Dendritic cell treated with granulocyte-macrophage colony-stimulating factor and Interleukin-4, amounts not matched to agents 40 ng/mL and 50 ng/mL, for 4 days (primary cell): Measurements from ENCODE around the gene CEL.
"Not testable (repeated sequence)": the region's sequence is repeated elsewhere in the genome, so short reads cannot be mapped to it uniquely, and the experiment has no call there.

Source experiments
- H3K27ac Mint-ChIP-seq: one replicate; pipeline ENCODE4 v1.8.0; 2022; ENCODE audit warnings: mild to moderate bottlenecking, mixed read lengths
- H3K27me3 Mint-ChIP-seq: one replicate; pipeline ENCODE4 v1.8.0; 2022; ENCODE audit warnings: mild to moderate bottlenecking, mixed read lengths
- H3K36me3 Mint-ChIP-seq: one replicate; pipeline ENCODE4 v1.8.0; 2022; ENCODE audit warnings: low read depth, mixed read lengths
- H3K4me1 Mint-ChIP-seq: one replicate; pipeline ENCODE4 v1.8.0; 2022; ENCODE audit warnings: low read depth, mixed read lengths
- H3K4me3 Mint-ChIP-seq: one replicate; pipeline ENCODE4 v1.8.0; 2022; ENCODE audit warnings: mild to moderate bottlenecking, moderate library complexity, mixed read lengths
- H3K9me3 Mint-ChIP-seq: one replicate; pipeline ENCODE4 v1.8.0; 2022; ENCODE audit warnings: mixed read lengths
- intact Hi-C: fragments of 100-400 bp; cut with micrococcal nuclease; formaldehyde crosslinking; loops from one replicate; pipeline ENCODE4 v1.15.0; 2022

Gene CEL

GRCh38 chr9:133090187-133090586, 28.4 kb downstream of the CEL start:
- intact Hi-C loops, result no loop called here

GRCh38 chr9:133090752-133091385, 29.1 kb downstream of the CEL start:
- H3K4me3 Mint-ChIP-seq, result no peak overlapping the region

More at GRCh38 chr9:133090187-133090586, 28.4 kb downstream of the CEL start:
- H3K4me1 Mint-ChIP-seq, result no peaks in the 10 kb centered on the region
- H3K27ac Mint-ChIP-seq, result no peak overlapping the region
- H3K36me3 Mint-ChIP-seq, result no peaks in the 10 kb centered on the region
- H3K27me3 Mint-ChIP-seq, result no peaks in the 10 kb centered on the region
- H3K9me3 Mint-ChIP-seq, result no peaks in the 10 kb centered on the region
- no peak overlapping the region for H3K4me3 Mint-ChIP-seq

GRCh38 chr9:133094351-133094750, 32.6 kb downstream of the CEL start:
- intact Hi-C loops, H3K27ac Mint-ChIP-seq, H3K4me1 Mint-ChIP-seq, H3K27me3 Mint-ChIP-seq, H3K4me3 Mint-ChIP-seq: not testable (repeated sequence)
- H3K36me3 Mint-ChIP-seq, result peaks cover 38% of the 10 kb centered on the region
- H3K9me3 Mint-ChIP-seq, result peaks cover 20% of the 10 kb centered on the region

More at GRCh38 chr9:133090752-133091385, 29.1 kb downstream of the CEL start:
- H3K36me3 Mint-ChIP-seq, result peaks cover 3% of the 10 kb centered on the region
- H3K9me3 Mint-ChIP-seq, result peaks cover 2% of the 10 kb centered on the region
- H3K27me3 Mint-ChIP-seq, result no peaks in the 10 kb centered on the region
- intact Hi-C loops, result no loop called here
- H3K4me1 Mint-ChIP-seq, result no peaks in the 10 kb centered on the region
- H3K27ac Mint-ChIP-seq, result no peak overlapping the region

GRCh38 chr9:133094842-133095393, 33.1 kb downstream of the CEL start:
- Mint-ChIP-seq H3K36me3 (peaks cover 43% of the 10 kb centered on the region), H3K4me3 (no peak overlapping the region), H3K4me1 (no peaks in the 10 kb centered on the region), H3K27ac (no peak overlapping the region), H3K27me3 (no peaks in the 10 kb centered on the region), H3K9me3 (peaks cover 20% of the 10 kb centered on the region)
- intact Hi-C loops, result loop anchor here (5.0 kb wide), 1 partner anchor 48 kb away; no protein-coding TSS in a partner anchor

- Mint-ChIP-seq H3K36me3 (peaks cover 77% of the 10 kb centered on the region), H3K4me3 (no peak overlapping the region), H3K4me1 (no peaks in the 10 kb centered on the region), H3K27me3 (no peaks in the 10 kb centered on the region), H3K27ac (peak overlapping the region; percentile 16), H3K9me3 (peaks cover 20% of the 10 kb centered on the region)
- intact Hi-C loops, result loop anchor here (5.0 kb wide), 1 partner anchor 51 kb away; no protein-coding TSS in a partner anchor
These were observed 36.4 kb downstream of the CEL start for GRCh38 chr9:133098104-133098754.

- no peaks in the 10 kb centered on the region for H3K27me3 Mint-ChIP-seq
These were observed 37.1 kb downstream of the CEL start for GRCh38 chr9:133098871-133099270.

GRCh38 chr9:133099726-133100505, 38.1 kb downstream of the CEL start:
- Mint-ChIP-seq H3K27me3 (no peaks in the 10 kb centered on the region), H3K4me3 (no peak overlapping the region), H3K4me1 (no peaks in the 10 kb centered on the region), H3K36me3 (peaks cover 93% of the 10 kb centered on the region), H3K27ac (no peak overlapping the region), H3K9me3 (peaks cover 20% of the 10 kb centered on the region)
- intact Hi-C loops, result loop anchor here (5.0 kb wide), 1 partner anchor 53 kb away; no protein-coding TSS in a partner anchor

More at GRCh38 chr9:133098871-133099270, 37.1 kb downstream of the CEL start:
- no peak overlapping the region for H3K4me3 Mint-ChIP-seq
- peaks cover 83% of the 10 kb centered on the region for H3K36me3 Mint-ChIP-seq
- H3K27ac Mint-ChIP-seq, result peak overlapping the region; percentile 16
- peaks cover 20% of the 10 kb centered on the region for H3K9me3 Mint-ChIP-seq
- H3K4me1 Mint-ChIP-seq, result no peaks in the 10 kb centered on the region
- intact Hi-C loops, result loop anchor here (5.0 kb wide), 1 partner anchor 52 kb away; no protein-coding TSS in a partner anchor

GRCh38 chr9:133100506-133101355, 39.0 kb downstream of the CEL start:
- H3K9me3 Mint-ChIP-seq, result peaks cover 19% of the 10 kb centered on the region
- intact Hi-C loops, result no loop called here
- H3K4me3 Mint-ChIP-seq, result no peak overlapping the region
- peaks cover 100% of the 10 kb centered on the region for H3K36me3 Mint-ChIP-seq
- no peaks in the 10 kb centered on the region for H3K27me3 Mint-ChIP-seq
- no peaks in the 10 kb centered on the region for H3K4me1 Mint-ChIP-seq
- H3K27ac Mint-ChIP-seq, result no peak overlapping the region

- no peak overlapping the region for H3K27ac Mint-ChIP-seq
- no peak overlapping the region for H3K4me3 Mint-ChIP-seq
- H3K9me3 Mint-ChIP-seq, result peaks cover 11% of the 10 kb centered on the region
- H3K27me3 Mint-ChIP-seq, result no peaks in the 10 kb centered on the region
- H3K36me3 Mint-ChIP-seq, result peaks cover 100% of the 10 kb centered on the region
- H3K4me1 Mint-ChIP-seq, result no peaks in the 10 kb centered on the region
- intact Hi-C loops, result no loop called here
These were observed 39.8 kb downstream of the CEL start for GRCh38 chr9:133101356-133102189.

GRCh38 chr9:133102190-133103021, 40.6 kb downstream of the CEL start:
- Mint-ChIP-seq H3K27me3 (no peaks in the 10 kb centered on the region), H3K4me1 (no peaks in the 10 kb centered on the region), H3K9me3 (peaks cover 9% of the 10 kb centered on the region), H3K36me3 (peaks cover 100% of the 10 kb centered on the region), H3K4me3 (no peak overlapping the region), H3K27ac (peak overlapping the region; percentile 68)
- intact Hi-C loops, result loop anchor here (1.0 kb wide), 1 partner anchor 42 kb away; no protein-coding TSS in a partner anchor

- Mint-ChIP-seq H3K36me3 (peaks cover 100% of the 10 kb centered on the region), H3K27me3 (no peaks in the 10 kb centered on the region), H3K27ac (peak overlapping the region; percentile 68), H3K4me3 (no peak overlapping the region), H3K9me3 (peaks cover 2% of the 10 kb centered on the region), H3K4me1 (no peaks in the 10 kb centered on the region)
- intact Hi-C loops, result loop anchor here (1.0 kb wide), 1 partner anchor 41 kb away; no protein-coding TSS in a partner anchor
These were observed 41.6 kb downstream of the CEL start for GRCh38 chr9:133103183-133103986.
